Stimulated activated CD4-positive, alpha-beta T cell treated with anti-CD3 and anti-CD28 coated beads, Interleukin-2, amount 100 ng/mL, for 4 hours (primary cell): ENCODE results near the gene EPM2A.
A peak's percentile ranks its signal among the peaks of the same experiment; 100 is the strongest.
"Not testable (repeated sequence)": the region's sequence is repeated elsewhere in the genome, so short reads cannot be mapped to it uniquely, and the experiment has no call there.

Source experiments
- DNase-seq: peaks from one replicate; pipeline ENCODE4 v3.0.0-alpha.2; 2020; ENCODE audit warnings: low read depth

EPM2A gene

DNA sequence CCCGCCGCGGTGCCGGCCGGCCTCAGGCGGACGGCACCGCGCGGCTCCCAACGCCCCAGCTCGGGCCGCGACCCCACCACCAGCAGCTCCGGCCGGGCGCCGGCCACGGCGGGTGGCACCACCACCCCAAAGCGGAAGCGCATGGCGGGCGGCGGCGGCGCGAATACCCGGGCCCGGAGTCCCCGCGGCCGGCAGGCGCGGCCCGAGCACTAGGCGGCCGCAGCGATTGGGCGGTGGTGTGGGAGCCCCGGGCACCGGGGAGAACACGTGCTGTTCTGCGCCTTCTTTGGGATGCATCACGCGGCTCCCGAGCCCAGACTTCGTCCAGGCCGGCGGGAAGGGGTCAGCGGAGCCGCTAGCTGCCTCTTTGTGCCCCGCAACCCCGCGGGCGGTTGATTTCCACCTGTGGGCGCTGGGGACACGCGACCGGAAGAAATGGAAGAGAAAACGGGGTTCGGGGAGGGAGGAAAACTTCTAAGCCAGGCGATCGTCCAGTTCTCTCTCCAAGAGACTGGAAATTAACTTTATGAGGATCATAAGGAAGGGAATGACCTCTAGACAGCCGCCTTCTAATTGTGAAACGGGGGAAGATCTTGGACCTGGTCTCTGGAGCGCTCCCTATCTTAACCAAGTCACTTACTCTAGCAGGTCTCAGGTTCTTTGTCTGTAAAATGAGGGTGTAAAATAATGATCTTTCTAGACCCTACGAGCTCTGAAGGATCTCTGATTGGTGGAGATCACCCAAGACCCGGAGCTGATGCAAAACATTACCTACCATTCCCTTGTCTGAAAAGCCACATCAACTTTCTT, at the start of gene EPM2A:
Gene EPM2A (minus strand): TSS at position 165 of the 810 bp plus-strand sequence. CDS start 22 bp downstream, at position 143.
- DNase-seq: peak; percentile 13

DNA sequence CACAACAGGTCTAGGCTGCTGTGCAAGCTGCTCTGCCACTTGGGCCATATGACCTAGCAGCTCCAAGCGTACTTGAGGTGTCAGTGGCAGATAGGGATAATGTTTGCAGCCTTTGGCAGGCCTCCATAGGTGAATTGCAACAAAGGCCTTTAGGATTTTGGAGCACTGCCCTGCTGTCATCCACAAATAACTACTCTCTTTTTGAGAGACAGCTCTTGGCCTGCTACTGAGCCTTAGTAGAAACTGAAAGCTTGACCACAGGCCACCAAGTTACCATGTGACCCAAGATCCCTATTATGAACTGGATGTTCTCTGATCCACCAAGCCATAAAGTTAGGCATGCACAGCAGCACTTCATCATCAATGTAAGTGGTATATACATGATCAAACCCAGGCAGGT, 49.4 kb upstream of the EPM2A start:
- no peak for DNase-seq

DNA sequence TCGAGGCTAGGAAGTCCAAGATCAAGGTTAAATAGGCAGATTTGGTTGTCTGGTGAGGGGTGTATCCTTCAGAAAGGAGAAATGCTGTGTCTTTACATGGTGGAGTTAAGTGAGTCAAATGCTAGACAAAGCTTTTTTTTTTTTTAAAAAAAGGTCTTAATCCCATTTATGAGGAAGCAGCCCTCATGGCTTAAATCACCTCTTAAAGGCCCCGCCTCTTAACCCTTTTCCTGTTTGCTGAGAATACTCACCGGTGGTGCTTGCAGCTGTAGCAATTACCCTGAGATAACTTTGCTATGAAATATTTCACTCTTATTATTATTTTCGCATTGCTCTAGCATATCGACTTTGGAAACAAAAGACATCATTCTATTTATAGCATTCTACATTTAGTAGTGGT, 48.5 kb upstream of the EPM2A start:
- no peak for DNase-seq

- DNase-seq: no peak
Observed at GRCh38 chr6:145772846-145773245, 37.5 kb upstream of the EPM2A start.

DNA sequence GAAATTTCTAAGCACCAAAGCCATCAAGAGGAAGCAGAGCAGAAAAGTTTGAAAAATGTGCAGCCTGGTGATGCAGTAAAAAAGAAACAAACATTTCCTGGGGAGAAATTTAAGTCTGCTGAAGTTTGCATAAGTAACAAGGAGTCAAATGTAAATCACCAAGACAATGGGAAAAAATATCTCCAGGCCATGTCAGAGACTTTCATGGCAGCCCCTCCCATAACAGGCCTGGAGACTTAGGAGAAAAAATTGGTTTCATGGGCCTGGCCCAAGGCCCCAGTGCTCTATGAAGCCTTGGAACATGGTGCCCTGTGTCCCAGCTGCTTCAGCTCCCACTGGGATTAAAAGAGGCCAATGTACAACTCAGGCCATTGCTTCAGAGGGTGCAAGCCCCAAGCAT, 30.1 kb upstream of the EPM2A start:
- no peak for DNase-seq

- no peak for DNase-seq
Observed at GRCh38 chr6:145763742-145764141, 28.4 kb upstream of the EPM2A start.

DNA sequence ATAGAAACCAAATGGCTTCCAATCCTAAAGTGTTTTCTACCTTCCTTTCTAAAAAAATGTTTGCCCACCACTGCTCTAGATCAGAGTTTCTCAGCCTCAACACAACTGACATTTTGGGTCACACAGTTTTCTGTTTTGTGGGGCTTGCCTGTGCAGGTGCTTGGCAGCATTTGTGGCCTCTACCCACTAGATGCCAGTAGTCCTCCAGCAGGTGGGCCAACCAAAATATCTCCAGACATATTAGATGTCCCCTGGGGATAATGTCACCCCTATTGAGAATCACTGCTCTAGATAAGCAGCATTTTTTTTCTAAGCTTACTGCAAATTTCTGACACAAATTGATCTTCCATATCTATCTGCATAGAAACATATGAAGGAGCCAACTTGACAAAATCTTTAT, 26.3 kb upstream of the EPM2A start:
- no peak for DNase-seq

GRCh38 chr6:145758113-145758512, 22.8 kb upstream of the EPM2A start:
- DNase-seq: no peak

GRCh38 chr6:145756170-145756662, 20.9 kb upstream of the EPM2A start:
- DNase-seq: no peak

GRCh38 chr6:145755682-145756081, 20.4 kb upstream of the EPM2A start:
- DNase-seq: no peak

GRCh38 chr6:145752638-145753037, 17.3 kb upstream of the EPM2A start:
- DNase-seq: no peak

GRCh38 chr6:145749632-145750031, 14.3 kb upstream of the EPM2A start:
- DNase-seq: no peak

DNA sequence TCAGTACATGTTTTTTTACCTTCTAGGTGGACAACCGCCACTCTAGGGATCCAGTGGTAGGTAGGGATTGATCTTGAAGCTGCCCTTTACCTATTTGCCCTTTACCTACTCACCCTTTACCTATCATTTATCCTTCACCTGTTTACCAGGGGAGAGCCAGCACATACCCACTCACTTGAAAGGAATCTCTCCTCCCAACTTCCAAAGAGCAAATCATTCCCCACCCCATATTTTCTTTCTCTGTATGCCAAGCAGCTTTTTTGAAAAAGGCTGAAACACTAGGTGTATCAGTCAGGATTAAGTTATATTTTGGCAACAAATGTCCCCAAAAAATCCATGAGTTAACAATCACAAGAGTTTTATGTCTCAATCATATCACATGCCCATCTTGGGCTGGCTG, 10.5 kb upstream of the EPM2A start:
- no peak for DNase-seq

- DNase-seq: no peak
Observed at GRCh38 chr6:145744619-145745018, 9.3 kb upstream of the EPM2A start.

GRCh38 chr6:145743332-145743731, 8.0 kb upstream of the EPM2A start:
- no peak for DNase-seq

DNA sequence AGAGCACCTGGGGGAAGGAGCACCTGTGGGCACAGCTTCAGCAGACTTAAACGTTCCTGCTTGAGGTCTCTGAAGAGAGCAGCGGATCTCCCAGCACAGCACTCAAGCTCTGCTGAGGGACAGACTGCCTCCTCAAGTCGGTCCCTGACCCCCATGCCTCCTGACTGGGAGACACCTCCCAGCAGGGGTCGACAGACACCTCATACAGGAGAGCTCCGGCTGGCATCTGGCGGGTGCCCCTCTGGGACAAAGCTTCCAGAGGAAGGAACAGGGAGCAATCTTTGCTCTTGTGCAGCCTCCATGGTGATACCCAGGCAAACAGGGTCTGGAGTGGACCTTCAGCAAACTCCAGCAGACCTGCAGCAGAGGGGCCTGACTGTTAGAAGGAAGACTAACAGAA, 7.2 kb upstream of the EPM2A start:
- not testable (repeated sequence) for DNase-seq

DNA sequence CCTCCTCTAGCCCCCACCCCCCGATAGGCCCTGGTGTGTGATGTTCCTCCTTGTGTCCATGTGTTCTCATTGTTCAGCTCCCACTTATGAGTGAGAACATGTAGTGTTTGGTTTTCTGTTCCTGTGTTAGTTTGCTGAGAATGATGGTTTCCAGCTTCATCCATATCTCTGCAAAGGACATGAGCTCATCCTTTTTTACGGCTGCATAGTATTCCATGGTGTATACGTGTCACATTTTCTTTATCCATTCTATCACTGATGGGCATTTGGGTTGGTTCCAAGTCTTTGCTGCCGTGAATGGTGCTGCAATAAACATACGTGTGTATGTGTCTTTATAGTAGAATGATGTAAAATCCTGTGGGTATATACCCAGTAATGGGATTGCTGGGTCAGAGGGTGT, 4.4 kb upstream of the EPM2A start:
- not testable (repeated sequence) for DNase-seq

DNA sequence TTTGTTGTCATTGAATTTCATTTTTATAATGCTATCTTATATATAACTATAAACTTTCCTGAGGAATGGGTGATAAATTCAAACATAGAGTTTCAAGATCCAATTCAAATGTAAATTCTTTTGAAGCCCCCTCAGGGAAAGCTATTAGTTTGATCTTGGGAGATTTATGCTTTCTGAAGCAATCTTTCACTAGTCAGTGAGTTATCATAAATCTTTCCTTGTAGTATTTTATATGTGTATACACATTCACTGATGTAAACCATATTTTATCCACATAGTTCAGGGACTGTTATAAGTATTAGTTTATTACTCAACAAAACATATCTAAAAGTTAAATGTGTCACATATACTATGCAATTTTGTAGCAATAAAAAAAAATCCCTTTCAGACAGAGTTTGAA, 2.9 kb upstream of the EPM2A start:
- no peak for DNase-seq

- DNase-seq: no peak
Observed at GRCh38 chr6:145736661-145737144, 1.4 kb upstream of the EPM2A start.

GRCh38 chr6:145734486-145735355, 599 bp downstream of the EPM2A start:
- DNase-seq: peak; percentile 64

GRCh38 chr6:145733810-145734209, 1.5 kb downstream of the EPM2A start:
- DNase-seq: no peak

- DNase-seq: no peak
Observed at GRCh38 chr6:145733207-145733606, 2.1 kb downstream of the EPM2A start.

DNA sequence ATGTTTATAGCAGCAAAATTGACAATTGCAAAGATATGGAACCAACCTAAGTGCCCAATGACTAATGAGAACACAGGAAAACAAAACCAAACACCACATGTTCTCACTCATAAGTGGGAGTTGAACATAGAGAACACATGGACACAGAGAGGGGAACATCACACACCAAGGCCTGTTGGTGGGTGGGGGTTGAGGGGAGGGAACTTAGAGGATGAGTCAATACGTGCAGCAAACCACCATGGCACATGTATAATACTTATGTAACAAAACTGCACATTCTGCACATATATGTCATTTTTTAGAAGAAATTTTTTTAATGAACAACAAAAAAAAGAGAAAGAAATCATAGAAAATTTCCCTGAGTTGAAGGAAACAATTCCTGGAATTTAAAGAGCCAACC, 3.9 kb downstream of the EPM2A start:
- DNase-seq: peak; percentile 39
